Activated CD8-positive, alpha-beta memory T cell treated with anti-CD3 and anti-CD28 coated beads for 1 hour (primary cell): ENCODE data around the gene RTL5.
A peak's percentile ranks its signal among the peaks of the same experiment; 100 is the strongest.

Experiments used
- DNase-seq, 2 donors: peaks; one replicate each; pipeline ENCODE4 v3.0.0-alpha.2; 2020; ENCODE audit warnings: low read depth in 1 of 2; ENCODE audit errors: extremely low read depth in 1 of 2

RTL5 gene

DNA sequence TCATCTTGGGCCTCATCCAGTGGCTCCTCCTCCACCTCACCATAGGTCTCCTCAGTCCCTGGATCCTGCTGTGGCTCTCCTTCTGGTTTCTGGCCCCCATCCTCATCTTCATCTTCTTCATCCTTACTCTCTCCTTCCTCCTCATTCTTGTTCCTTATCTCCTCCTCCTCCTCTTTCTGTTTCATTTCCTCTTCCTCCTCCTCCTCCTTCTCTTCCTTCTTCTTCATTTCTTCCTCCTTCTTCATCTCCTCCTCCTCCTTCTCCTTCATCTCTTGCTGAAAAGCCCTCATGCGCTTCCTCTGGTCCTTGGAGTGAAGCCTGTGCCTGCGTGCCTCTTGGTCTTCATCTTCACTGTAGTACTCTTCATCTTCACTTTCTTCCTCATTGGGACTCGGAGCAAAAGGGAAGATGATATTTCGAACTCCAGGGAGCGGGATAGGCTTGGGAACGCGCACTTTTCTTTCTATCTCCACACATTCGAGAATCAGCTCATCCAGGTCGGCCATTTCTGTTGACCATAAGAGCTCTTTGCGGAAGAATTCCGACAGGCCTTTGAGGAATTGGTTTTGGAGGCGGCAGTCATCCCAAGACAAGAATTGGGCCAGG is 1.5 kb downstream of the RTL5 start:
- no peak for DNase-seq

DNA sequence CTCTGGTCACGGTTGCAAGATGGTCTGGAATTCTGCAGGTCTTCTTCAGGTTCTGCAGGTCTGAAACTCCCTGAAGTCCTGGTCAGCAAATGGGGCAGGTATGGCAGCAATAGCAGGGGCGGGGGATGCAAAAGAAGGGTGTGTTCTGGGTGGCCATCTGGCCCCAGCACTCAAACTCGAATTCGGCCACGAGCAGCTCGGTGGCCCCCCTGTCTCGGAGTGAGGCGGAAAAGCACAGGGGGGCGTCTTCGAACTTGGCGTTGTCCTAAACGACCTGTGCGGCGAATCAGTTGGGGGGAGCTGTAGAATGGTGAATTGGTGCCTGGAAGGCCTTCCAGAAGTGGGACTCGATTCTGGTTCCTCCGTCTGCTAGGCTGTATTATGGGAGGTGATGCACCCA is 2.1 kb downstream of the RTL5 start:
- no peak for DNase-seq

DNA sequence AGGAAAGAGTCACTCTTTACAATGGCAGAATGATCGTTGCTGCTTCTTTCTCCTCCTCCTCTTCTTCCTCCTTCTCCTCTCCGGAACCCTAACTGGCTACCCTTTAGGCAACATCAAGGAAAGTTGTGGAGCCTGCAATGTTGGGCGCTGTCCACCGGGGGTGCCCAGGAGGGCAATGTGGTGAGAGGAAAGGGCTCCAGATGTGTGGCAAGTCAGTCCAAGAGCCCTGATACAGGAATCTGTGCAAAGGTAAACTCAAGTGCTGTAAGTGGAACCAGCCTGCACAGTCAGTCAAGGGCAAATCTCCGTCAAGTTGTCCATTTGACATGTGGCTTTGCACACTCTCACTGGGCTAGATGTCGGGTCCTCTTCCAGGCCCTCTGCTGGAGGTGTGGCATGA is 2.8 kb downstream of the RTL5 start:
- DNase-seq: no peak

DNA sequence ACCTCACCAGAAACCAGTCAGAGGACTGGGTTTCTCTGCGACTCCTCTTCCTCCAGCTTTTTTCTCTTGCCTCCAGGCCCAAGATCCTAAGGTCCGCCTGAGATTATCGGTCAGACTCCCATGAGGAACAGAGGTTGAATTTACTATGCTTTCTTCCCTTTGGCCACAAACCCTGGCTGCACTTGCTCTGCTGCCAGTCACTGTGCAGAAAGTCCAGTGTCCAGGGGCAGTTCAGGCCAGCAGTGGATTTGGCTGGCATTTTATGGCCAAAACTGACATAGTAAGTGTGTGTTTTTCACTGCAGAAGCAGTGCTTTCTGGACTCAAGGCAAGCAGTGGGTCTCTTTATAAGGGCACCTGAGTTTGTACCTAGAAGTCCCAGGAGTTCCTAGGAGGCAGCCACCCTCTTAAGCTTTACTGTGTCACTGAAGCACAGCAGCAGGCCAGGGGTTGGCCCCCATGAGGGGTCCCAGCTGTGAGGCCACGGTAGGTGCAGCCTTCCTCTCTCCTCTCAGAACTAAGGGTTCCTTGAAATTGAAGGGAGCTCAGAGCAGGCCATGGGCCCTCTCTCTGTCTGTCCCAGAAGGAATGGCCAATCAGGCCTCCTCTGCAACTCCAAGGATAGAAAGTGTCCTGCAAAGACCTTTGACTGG is 3.4 kb downstream of the RTL5 start:
- DNase-seq: no peak

DNA sequence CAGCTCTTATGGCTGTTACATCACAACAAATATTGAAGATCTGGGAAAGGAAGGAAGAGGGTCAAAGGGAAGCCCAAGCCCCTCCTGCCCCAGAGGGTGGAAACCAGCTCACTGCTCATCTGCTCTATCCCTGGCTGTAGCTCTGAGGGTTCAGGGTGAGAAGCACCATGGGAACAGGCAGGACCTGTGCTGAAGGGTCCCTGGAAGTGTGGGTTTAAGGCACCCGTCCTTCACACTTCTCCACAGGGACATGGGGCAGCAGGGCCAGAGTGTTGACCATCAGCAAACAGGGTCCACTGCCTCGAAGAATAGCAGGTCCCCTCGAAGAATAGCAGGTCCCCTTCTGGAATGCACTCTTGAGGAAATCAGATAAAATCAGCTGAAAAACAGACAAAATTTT is 4.4 kb downstream of the RTL5 start:
- no peak for DNase-seq

DNA sequence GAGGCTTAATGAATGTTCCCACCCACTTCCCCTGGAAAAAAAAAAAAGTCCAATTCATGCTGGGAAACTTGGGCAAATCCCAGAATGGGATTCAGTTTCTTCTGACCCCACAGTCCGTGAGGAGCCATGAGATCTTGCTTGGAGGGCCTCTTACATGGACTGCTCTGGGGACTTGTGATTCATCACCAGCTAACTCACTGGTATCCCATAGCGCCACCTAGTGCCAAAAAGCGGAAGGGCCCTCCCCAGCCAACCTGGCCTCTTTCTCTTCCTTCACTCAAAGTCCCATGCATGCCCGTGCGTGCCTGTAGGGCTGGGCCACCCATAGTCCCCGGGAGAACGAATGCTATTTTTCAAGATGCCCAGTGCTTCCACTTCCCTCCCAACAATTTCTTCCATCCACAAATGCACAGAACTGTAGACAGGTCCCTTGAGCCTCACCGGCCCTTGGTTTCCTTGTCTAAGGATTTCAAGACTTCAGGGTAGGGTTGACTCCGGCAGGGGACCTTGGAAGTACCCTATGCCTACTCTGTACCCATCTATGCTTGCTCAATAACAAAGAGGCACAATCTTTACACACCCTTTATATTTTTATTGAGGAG is 5.1 kb downstream of the RTL5 start:
- DNase-seq: peak; percentile 61 to 66

DNA sequence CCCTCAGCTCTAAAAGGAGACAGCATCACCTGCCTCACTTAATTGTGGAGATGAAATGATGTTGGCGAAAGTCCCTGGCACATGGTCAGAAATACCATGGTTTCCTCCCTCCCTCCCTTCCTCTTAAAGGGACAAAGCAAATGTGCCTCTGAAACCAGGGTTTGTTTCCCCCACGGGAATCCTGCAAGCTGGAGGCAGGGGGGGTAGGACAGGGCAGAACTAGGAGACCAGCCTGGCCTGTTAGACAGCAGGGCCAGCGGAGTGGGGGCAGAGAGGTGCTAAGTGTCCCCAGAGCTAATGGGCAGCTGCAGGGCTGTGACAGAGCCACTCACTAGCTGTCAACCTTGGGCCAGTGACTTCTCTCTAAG is 5.7 kb downstream of the RTL5 start:
- no peak for DNase-seq

DNA sequence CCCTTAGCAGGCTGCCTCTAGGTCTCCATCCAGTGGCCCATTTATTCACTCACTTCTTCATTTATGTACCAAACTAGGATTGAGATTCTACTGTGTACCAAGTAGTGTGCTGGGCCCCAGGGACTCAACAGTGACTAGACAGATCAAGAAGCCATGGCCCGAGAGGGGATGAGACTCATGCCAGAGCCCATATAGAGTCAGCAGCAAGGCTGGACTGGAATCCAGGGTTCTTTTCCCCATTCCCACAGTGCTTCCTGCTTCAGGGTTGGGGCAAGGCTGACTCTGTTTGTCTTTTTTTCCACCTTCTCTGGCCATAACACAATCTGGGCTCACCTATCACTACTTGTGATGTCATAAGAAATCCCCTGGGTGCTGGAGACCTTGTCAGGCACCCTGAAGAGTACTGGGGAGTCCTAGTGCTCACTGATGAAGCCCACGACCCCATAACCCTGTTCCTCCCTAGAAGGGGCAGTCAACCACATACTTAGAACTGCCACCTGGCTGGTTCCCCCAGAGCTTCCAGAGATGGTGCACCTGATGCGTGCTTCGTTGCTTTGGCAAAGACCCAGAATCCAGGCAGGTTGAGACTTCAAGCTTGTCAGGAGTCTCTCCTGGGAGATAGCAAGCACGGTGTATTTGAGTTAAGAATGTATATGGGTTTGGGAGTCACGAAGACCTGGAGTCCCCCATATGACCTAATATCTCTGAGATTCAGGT is 6.2 kb downstream of the RTL5 start:
- no peak for DNase-seq

DNA sequence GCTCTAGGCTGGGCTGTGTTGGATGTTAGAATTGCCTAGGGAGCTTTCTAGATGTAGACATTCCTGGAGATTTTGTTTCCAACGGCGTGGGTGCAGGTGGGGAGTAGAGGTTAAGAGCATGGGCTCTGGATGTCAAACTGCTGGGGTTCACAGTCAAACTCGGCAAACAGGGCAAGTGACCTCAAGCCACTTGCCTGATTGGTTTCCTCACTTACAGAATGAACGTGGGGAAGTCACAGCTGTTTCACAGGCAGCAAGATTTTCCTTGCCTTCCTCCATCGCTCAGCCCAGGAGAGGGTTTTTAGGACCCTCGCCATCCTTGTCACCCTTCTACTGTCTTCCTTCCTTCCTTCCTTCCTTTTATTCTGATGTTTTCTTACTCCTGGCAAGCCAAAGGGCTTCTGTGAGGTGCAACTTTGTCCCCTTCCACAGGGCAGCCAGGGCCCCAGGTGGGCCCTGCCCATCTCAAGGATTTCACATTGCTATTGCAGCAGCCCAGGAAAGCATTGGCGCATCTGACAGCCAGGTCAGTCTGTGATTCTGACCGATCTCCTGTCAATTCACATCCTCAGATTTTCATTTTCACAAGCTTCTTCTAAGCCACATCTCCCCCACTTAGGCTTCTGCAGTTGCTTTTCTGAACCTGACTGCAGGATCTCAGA is 7.0 kb downstream of the RTL5 start:
- no peak for DNase-seq

DNA sequence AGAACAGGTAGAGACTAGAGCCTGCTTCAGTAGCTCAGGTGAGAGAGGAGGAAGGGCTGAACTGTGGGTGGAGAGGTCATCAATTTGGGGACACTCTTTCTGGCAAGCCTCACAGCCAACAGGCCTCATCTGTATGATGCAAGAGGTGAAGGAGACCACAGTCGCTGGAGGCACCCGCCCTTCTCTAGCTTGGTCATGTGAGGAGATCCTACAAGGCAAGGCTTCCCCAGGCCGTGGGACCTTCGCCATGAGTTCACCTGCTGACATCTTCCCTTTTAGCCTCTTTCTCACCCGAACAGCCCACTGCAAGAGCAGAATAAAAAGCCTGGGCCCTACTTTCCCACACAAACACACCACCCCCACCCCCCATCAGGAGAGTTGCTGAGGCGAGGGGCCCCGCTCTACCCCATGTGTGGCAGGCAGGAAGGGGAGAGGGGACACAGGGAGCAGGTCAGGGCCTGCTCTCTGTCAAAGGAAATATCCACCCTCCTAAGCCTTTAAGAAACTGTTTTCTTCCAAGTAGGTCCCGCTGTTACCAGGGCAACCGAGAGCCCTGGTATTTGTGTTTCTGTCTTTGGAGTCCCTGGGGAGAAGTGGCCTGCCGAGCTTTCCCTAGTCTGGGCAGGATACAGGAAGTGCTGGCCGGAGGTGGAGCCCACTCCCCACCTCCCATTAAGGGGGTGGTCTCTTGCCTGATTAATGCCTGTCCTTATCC is 8.1 kb downstream of the RTL5 start:
- DNase-seq: no peak

DNA sequence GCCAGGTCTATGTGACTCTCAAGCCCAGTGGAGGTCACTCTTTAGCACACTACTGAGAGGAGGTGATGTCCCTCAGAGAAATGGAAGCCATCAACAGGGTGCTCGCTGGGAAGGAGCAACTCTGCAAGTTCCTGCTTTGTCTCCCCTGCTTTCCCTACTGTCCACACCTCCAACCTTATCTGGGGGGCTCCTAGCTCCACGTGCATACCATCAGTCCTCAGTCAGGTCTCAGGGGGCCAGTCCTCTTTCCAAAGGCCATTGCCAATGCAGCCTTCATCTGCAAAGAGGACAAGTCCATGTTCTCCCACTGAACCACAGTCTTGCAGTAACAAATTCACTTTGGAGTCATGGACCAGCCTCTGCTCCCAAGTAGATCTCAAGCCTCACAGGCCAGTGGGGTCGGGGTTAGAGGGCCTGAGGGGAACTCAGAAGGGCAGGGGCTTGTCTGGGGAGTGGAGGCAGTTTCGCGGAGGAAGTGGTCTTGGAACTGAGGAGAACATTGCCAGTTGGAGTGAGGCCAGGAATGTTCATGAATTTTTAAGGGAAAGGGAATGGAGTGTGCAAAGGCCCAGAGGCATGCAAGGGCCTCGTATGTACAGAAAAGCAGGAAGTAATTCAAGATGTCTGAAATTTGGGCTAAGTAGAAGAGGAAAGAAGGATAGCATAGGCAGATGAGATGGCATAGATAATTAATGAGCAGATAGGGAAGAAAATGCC is 8.9 kb downstream of the RTL5 start:
- DNase-seq: no peak

DNA sequence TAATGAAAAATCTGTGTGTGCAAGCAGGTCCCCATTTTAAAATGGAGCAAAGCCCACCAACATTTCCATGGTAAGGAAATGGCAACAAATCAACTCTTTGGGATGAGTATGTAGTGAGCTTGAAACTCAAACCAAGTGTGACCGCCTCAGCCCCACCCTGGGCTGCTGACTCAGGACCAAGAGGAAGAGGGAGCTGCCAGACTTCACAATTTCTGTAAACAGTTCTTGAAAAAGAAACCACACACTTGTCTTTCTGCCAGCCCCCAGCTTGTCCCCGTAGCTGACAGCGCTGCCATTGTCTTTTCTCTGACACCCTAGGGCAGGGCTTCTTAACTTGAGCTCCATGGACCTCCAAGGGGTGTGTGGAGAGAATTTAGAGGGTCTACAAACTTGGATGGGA is 10.3 kb downstream of the RTL5 start:
- DNase-seq: peak in 1 of 2 donors; percentile 15

DNA sequence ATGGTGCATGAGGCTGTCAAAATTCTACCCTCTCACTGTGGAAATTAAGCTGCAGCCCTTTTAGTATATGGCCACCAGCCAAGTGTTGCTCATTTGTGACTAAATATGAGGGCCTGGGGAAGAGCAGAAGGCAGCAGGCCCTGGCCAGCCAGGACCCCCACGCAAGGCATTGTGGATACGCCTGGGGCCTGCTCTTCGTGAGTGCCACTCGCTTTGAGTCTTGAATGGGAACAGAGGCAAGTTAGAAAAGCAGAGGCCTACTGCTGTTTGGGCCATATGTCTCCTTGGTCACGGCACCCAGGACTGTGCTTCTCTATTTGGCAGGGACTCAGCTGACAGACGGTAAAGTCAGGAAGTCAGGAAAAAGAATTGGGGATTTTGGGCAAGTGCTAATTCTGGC is 10.9 kb downstream of the RTL5 start:
- DNase-seq: no peak

DNA sequence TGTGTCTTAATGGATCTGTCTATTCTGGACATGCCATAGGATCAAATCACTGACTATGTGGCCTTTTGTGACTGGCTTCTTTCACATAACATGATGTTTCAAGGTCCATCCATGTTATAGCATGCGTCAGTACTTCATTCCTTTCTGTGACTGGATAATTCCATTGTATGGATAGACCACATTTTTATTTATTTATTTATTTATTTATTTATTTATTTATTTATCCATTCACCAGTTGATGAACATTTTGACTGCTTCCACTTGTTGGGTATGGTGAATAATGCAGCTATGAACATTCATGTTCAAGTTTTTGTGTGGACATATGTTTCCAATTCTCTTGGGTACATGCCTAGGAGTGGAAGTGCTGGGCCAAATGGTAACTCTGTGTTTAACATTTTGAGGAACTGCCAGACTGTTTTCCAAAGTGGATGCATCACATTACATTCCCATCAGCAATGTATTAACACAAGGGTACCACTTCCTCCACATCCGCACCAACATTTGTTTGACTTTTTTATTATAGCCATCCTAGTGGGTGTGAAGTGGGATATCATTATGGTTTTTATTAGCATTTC is 14.0 kb downstream of the RTL5 start:
- no peak for DNase-seq

DNA sequence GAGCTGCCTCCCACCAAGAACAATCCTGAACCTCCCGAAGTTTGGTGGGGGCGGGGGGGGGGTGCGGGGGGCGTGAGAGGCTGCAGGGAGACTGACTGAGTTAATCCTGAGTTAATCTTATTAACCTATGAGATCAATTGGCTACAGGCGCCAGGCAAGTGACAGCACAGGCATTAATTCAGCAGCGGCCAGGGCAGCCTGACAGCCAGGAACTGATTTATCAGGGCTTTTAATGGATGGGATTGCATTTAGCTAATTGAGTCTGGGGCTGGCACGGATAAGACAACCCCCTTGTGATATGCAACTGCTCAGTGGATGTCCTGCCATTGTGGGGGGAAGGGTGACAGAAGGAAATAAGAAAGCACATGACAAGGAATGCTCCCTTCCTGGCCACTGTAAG is 16.3 kb downstream of the RTL5 start:
- no peak for DNase-seq

DNA sequence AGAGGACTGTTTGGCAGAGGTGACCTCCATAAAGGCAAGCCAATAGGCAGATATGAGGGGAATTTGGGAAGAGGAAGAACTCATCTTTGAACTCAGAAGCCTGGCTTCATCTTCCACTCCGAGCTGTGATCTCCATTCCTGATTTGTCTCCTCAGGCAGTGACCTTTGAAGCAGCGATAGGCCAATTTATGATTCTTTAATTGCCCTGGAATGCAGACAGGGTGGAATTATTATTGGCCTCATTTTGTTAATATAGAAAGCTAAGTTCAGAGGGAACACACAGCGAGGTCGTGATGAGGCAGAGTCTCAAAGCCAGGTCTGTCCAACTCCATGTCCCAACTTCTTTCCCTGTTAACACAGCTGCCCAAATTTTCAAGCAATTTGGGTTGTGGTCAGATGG is 16.9 kb downstream of the RTL5 start:
- DNase-seq: no peak

DNA sequence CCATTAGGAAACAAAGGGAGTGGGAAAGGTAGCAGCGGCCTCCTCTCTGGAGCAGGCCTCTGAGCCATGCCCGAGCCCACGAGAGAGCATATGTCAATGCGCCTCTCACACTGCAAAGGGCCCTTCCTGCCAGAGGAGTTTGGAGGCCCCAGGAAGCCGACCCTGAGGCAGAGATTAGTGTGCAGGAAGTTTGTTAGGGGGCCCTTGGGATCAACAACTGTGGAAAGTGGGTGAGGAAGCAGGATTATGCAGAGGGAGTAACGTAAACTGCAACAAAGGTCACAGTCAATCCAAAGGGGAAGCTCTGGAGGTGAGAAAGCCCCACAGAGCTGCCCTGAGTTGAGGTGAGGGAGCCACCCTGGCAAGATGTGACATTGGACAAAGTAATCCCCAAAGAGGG is 17.4 kb downstream of the RTL5 start:
- no peak for DNase-seq

DNA sequence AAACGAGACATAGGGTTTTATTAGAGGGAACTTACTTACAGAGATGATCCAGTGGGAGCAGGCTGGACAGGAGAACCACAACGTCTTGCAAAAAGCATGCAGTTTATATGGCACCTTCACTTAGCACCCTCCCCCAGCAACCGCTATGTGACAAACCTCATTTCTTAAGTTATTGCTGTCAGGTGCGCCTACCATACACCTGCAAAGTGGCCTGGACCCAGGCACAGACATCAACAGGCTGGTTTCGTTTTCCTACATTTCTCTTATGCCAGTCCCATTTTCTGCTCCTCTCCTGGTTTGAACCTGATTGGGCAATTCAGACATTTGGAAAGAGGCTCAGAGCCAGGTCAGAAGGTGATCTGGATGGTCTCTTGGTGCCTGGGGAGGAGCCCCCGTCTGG is 18.3 kb downstream of the RTL5 start:
- no peak for DNase-seq

DNA sequence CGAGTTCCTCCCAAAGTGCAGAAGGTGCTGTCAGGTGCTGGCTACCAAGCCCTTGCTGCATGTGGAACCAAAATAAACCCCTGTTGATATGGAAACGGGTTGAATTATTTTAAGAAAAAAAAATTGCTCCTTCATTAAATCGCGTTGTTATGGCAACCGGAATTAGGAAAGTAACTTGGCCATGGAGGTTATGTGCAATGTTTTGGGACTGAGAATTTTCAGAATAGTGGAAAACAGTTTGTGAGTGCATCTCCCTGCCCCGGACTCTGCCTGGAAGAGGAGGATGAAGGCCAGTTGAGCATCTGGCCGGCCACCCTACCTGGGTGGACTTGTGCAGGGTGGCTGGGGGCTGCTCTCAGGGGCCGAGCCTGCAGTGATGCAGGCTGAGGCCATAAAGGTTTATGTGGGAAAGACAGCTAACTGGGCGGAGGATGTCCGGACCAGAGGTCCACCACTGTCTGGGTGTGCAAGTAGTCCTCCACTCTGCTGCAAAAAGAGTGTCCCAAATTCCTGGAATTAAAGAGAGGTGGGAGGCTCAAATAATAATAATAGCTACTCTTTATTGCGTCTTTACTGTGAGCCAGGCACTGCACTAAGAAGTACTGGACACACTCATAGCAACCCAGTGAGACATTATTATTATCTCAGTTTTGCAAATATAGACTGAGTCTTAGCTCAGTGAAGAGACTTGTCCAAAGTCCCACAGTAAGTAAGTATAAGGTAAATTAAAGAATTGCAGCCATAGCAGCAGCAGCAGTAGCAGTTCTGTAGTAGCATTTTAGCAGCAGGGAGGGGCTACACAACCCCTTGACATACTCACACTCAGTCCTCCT is 20.6 kb downstream of the RTL5 start:
- DNase-seq: no peak
